K562 (cell line): Measurements from ENCODE around the gene CEP295NL. TPM values are rescaled to one million over a fixed set of nuclear protein-coding genes. Genes with fewer than 3 reads are reported as not detected.

Source experiments
- BCL6 ChIP-seq: fragments of 250-450 bp; sonication (Bioruptor Pico); IDR thresholded peaks from 2 replicates; pipeline ENCODE4 v1.4.0; 2020
- CAMTA2 ChIP-seq: fragments of 250-450 bp; sonication (Bioruptor Pico); conservative IDR thresholded peaks from 2 replicates; pipeline ENCODE4 v1.5.1; 2022
- CBX3 ChIP-seq, 2 experiments: IDR thresholded peaks; 1 replicate in 1 of 2; 2 replicates in 1 of 2; pipeline ENCODE4 v1.6.1; 2012; ENCODE audit warnings: inconsistent platforms in 2 of 2, low read length in 2 of 2, borderline replicate concordance in 1 of 2, control low read depth in 1 of 2
- CCAR2 ChIP-seq: fragments of 200-400 bp; formaldehyde crosslinking; IDR thresholded peaks from 2 replicates; pipeline ENCODE4 v1.6.1; 2017; ENCODE audit warnings: mild to moderate bottlenecking, low read depth, low read length
- CEBPZ ChIP-seq: fragments of 150-350 bp; IDR thresholded peaks from 2 replicates; pipeline ENCODE4 v1.6.1; 2014; ENCODE audit warnings: low read depth, mild to moderate bottlenecking, low read length, borderline replicate concordance
- ESRRA ChIP-seq: fragments of 450-650 bp; IDR thresholded peaks from 2 replicates; pipeline ENCODE4 v1.6.1; 2014; ENCODE audit warnings: low read depth, mild to moderate bottlenecking, moderate library complexity, borderline replicate concordance
- KDM2B ChIP-seq: fragments of 250-450 bp; sonication (Bioruptor Pico); IDR thresholded peaks from 2 replicates; pipeline ENCODE4 v1.8.0; 2021; ENCODE audit warnings: mild to moderate bottlenecking, moderate library complexity
- NCOA2 ChIP-seq, 2 experiments: fragments of 450-650 bp; IDR thresholded peaks; 2 replicates each; pipeline ENCODE4 v1.6.1; 2018; ENCODE audit warnings: mild to moderate bottlenecking in 2 of 2, moderate library complexity in 1 of 2; ENCODE audit not compliant: partially characterized antibody in 2 of 2
- PBX2 ChIP-seq, 2 experiments: IDR thresholded peaks in 1 of 2; conservative IDR thresholded peaks in 1 of 2; 2 replicates each; pipeline ENCODE4 v1.6.1; 2016; ENCODE audit warnings: low read depth in 2 of 2, mild to moderate bottlenecking in 1 of 2, missing compliant biosample characterization in 1 of 2, missing genetic modification characterization in 1 of 2, moderate library complexity in 1 of 2
- PKNOX1 ChIP-seq: fragments of 450-650 bp; IDR thresholded peaks from 2 replicates; pipeline ENCODE4 v1.6.1; 2016
- ZBTB26 ChIP-seq: fragments of 450-650 bp; formaldehyde crosslinking; IDR thresholded peaks from 2 replicates; pipeline ENCODE4 v1.4.0; 2022; ENCODE audit warnings: missing genetic modification characterization
- ZFP30 ChIP-seq: fragments of 250-450 bp; sonication (Bioruptor Pico); IDR thresholded peaks from 2 replicates; pipeline ENCODE4 v1.8.0; 2022; ENCODE audit warnings: moderate library complexity, mild to moderate bottlenecking, inconsistent platforms, borderline replicate concordance
- ZNF175 ChIP-seq: fragments of 200-800 bp; sonication (Bioruptor generic); IDR thresholded peaks from 2 replicates; pipeline ENCODE4 v1.6.1; 2016; ENCODE audit warnings: low read depth, mild to moderate bottlenecking, missing genetic modification characterization, missing compliant biosample characterization
- ZNF212 ChIP-seq: fragments of 450-650 bp; formaldehyde crosslinking; IDR thresholded peaks from 2 replicates; pipeline ENCODE4 v1.4.0; 2020; ENCODE audit warnings: mild to moderate bottlenecking
- ZNF277 ChIP-seq: fragments of 250-450 bp; sonication (Bioruptor Pico); IDR thresholded peaks from 2 replicates; pipeline ENCODE4 v1.8.0; 2022; ENCODE audit warnings: inconsistent platforms, mild to moderate bottlenecking, moderate library complexity, borderline replicate concordance
- polyA plus RNA-seq, 8 experiments: library from polyadenylated mRNA; depleted of rRNA in 4 of 8; stranded (reverse) in 5 of 8; unstranded in 3 of 8; fragments of >200 nt; fragmentation: Nextera tagmentation in 2 of 8; fragmentation: Illumina TruSeq in 1 of 8; extraction: Ambion mirVana in 2 of 8; extraction: Trizol in 1 of 8; gene quantifications; 2 replicates each; pipeline versions ENCODE4 v1.2.1 to v1.2.3, GENCODE V29; 2011 to 2014; ENCODE audit warnings: inconsistent platforms in 1 of 8, missing spikeins in 1 of 8
- total RNA-seq, 7 experiments: library from RNA; depleted of rRNA in 6 of 7; stranded (reverse); fragments of >200 nt in 6 of 7; fragmentation: Illumina TruSeq in 2 of 7; extraction: Trizol in 2 of 7; gene quantifications; 2 replicates each; pipeline versions ENCODE4 v1.2.1 to v1.2.3, GENCODE V29; 2011 to 2021; ENCODE audit warnings: low replicate concordance in 1 of 7

CEP295NL gene
- total and polyA plus RNA-seq, 9 of the 15 experiments (the other 6 are each of a cell fraction or from before 2014, with no cell fraction given) = not detected

GRCh38 chr17:78862073-78863023 lies 40.7 kb downstream of the CEP295NL start (continued):
- TF ChIP-seq CBX3 (IDR thresholded peaks at IDR 0.05; ENCODE audit: borderline replicate concordance in 1 of 2, low read length in 2 of 2) (no peak), ZBTB26 (CRISPR knock-in tag) (no peak), ESRRA (peak; percentile 63), ZNF212 (CRISPR knock-in tag) (no peak), ZFP30 (CRISPR knock-in tag) (no peak), ZNF175 (peak; percentile 92), CEBPZ (no peak), CAMTA2 (CRISPR knock-in tag) (no peak), ZNF277 (no peak), PBX2 (CRISPR knock-in tag; IDR thresholded peaks at IDR 0.05; ENCODE audit: low read depth) (no peak), PBX2 (tag; conservative IDR thresholded peaks at IDR 0.05; ENCODE audit: low read depth) (no peak), KDM2B (no peak), BCL6 (no peak), PKNOX1 (no peak), NCOA2 (IDR thresholded peaks at IDR 0.05; ENCODE audit: partially characterized antibody in 2 of 2) (no peak), CCAR2 (no peak)
